HG02852 (cell line): ENCODE results near the gene TOPBP1.
"Not testable (repeated sequence)": the region's sequence is repeated elsewhere in the genome, so short reads cannot be mapped to it uniquely, and the experiment has no call there.

Source experiments
- ATAC-seq: cut with Tn5 transposase; IDR thresholded peaks from one replicate; pipeline ENCODE4 v1.9.1; 2021; ENCODE audit warnings: mild to moderate bottlenecking, moderate library complexity; ENCODE audit not compliant: unreplicated experiment

TOPBP1 gene

GRCh38 chr3:133675631-133676335 is 14.0 kb upstream of the TOPBP1 start:
- ATAC-seq: no peak

- ATAC-seq: no peak
These were observed 12.7 kb upstream of the TOPBP1 start for GRCh38 chr3:133674290-133674919.

GRCh38 chr3:133673746-133674145 is 12.0 kb upstream of the TOPBP1 start:
- ATAC-seq: no peak

- no peak for ATAC-seq
These were observed 10.7 kb upstream of the TOPBP1 start for GRCh38 chr3:133672461-133672860.

- no peak for ATAC-seq
These were observed 8.8 kb upstream of the TOPBP1 start for GRCh38 chr3:133670525-133670995.

GRCh38 chr3:133669949-133670524 is 8.3 kb upstream of the TOPBP1 start:
- no peak for ATAC-seq

GRCh38 chr3:133667118-133667517 is 5.4 kb upstream of the TOPBP1 start:
- no peak for ATAC-seq

GRCh38 chr3:133665188-133665587 is 3.4 kb upstream of the TOPBP1 start:
- not testable (repeated sequence) for ATAC-seq

GRCh38 chr3:133663569-133664313 is 2.0 kb upstream of the TOPBP1 start:
- peak; percentile 48 for ATAC-seq

GRCh38 chr3:133662278-133662651 is 524 bp upstream of the TOPBP1 start:
- peak; percentile 40 for ATAC-seq

GRCh38 chr3:133659806-133660205 is 1.9 kb downstream of the TOPBP1 start:
- ATAC-seq: no peak

- no peak for ATAC-seq
These were observed 5.8 kb downstream of the TOPBP1 start for GRCh38 chr3:133655731-133656515.

GRCh38 chr3:133649486-133650068 is 12.2 kb downstream of the TOPBP1 start:
- no peak for ATAC-seq

- no peak for ATAC-seq
These were observed 17.0 kb downstream of the TOPBP1 start for GRCh38 chr3:133644768-133645167.

GRCh38 chr3:133643611-133644010 is 18.1 kb downstream of the TOPBP1 start:
- ATAC-seq: no peak

GRCh38 chr3:133641254-133641653 is 20.5 kb downstream of the TOPBP1 start:
- ATAC-seq: no peak

GRCh38 chr3:133633439-133633838 is 28.3 kb downstream of the TOPBP1 start:
- ATAC-seq: no peak

- no peak for ATAC-seq
These were observed 32.6 kb downstream of the TOPBP1 start for GRCh38 chr3:133629146-133629545.

GRCh38 chr3:133627789-133628188 is 34.0 kb downstream of the TOPBP1 start:
- ATAC-seq: no peak

GRCh38 chr3:133620066-133620784 is 41.5 kb downstream of the TOPBP1 start:
- peak; percentile 99 for ATAC-seq
